Caco-2 (cell line): Measurements from ENCODE around the gene BRINP2. TPM values are rescaled to one million over a fixed set of nuclear protein-coding genes. Genes with fewer than 3 reads are reported as not detected.

ENCODE experiments used
- BruUV-seq: library from RNA; stranded (reverse); fragments of 400-500 nt; replicated peaks from 2 replicates; lab custom pipeline; 2021; lab: Mats Ljungman, UMichigan
- CTCF ChIA-PET: fragments of 300-600 bp; sonication (Branson Sonifier 250); formaldehyde crosslinking; loops from one replicate; lab custom pipeline; 2022; ENCODE audit warnings: antibody characterized with exemption; lab: Charles Lee
- POLR2A ChIA-PET: fragments of 300-600 bp; sonication (Branson Sonifier 250); formaldehyde crosslinking; loops from one replicate; lab custom pipeline; 2022; ENCODE audit warnings: antibody characterized with exemption; lab: Charles Lee
- DNase-seq, 2 experiments: peaks; one replicate each; pipeline versions ENCODE4 v3.0.0 to v3.0.0-alpha.2; 2020 to 2022
- H3K27me3 ChIP-seq: replicated peaks from 2 replicates; pipeline ENCODE4 v1.6.0; 2011; ENCODE audit warnings: low read length; ENCODE audit not compliant: control insufficient read depth, insufficient read depth
- H3K36me3 ChIP-seq: 2 replicates; pipeline ENCODE4 v1.5.1; 2011; ENCODE audit warnings: low read length; ENCODE audit not compliant: control insufficient read depth, insufficient read depth
- H3K4me1 ChIP-seq: fragments of 250-450 bp; sonication (Bioruptor Pico); 2 replicates; pipeline ENCODE4 v1.5.1; 2020; ENCODE audit warnings: mild to moderate bottlenecking
- H3K4me3 ChIP-seq: 2 replicates; pipeline ENCODE4 v1.5.1; 2011; ENCODE audit warnings: low read depth, mild to moderate bottlenecking, control low read depth, low read length
- H3K9me3 ChIP-seq: fragments of 250-450 bp; sonication (Bioruptor Pico); 2 replicates; pipeline ENCODE4 v1.5.1; 2020; ENCODE audit warnings: mild to moderate bottlenecking, moderate library complexity
- H3K27ac Mint-ChIP-seq: one replicate; pipeline ENCODE4 v1.8.0; 2022; ENCODE audit warnings: mixed read lengths; ENCODE audit not compliant: unreplicated experiment
- H3K27me3 Mint-ChIP-seq: one replicate; pipeline ENCODE4 v1.8.0; 2022; ENCODE audit warnings: mixed read lengths; ENCODE audit not compliant: insufficient read depth, unreplicated experiment
- H3K36me3 Mint-ChIP-seq: one replicate; pipeline ENCODE4 v1.8.0; 2022; ENCODE audit warnings: mild to moderate bottlenecking, mixed read lengths; ENCODE audit not compliant: insufficient read depth, unreplicated experiment
- H3K4me1 Mint-ChIP-seq: one replicate; pipeline ENCODE4 v1.8.0; 2022; ENCODE audit warnings: low read depth, mixed read lengths; ENCODE audit not compliant: unreplicated experiment
- H3K4me3 Mint-ChIP-seq: one replicate; pipeline ENCODE4 v1.8.0; 2022; ENCODE audit warnings: mild to moderate bottlenecking, moderate library complexity, mixed read lengths; ENCODE audit not compliant: unreplicated experiment
- H3K9me3 Mint-ChIP-seq: one replicate; pipeline ENCODE4 v1.8.0; 2022; ENCODE audit warnings: mixed read lengths; ENCODE audit not compliant: unreplicated experiment
- intact Hi-C: fragments of 100-400 bp; cut with micrococcal nuclease; formaldehyde crosslinking; loops from one replicate; pipeline ENCODE4 v1.10.0; 2022; ENCODE audit not compliant: unreplicated experiment
- total RNA-seq: library from RNA; stranded (reverse); gene quantifications from 2 replicates; pipeline ENCODE4 v1.2.3, GENCODE V29; 2022
- TF ChIP-seq, protein P1 (sequence below), 2 experiments: fragments of 200-600 bp in 1 of 2; IDR thresholded peaks; 1 replicate in 1 of 2; 2 replicates in 1 of 2; pipeline versions ENCODE4 v1.5.1 to v1.8.0; 2011 to 2022; ENCODE audit warnings: antibody characterized with exemption in 1 of 2, control low read depth in 1 of 2, inconsistent platforms in 1 of 2, low read depth in 1 of 2, low read length in 1 of 2, mild to moderate bottlenecking in 1 of 2, moderate library complexity in 1 of 2; ENCODE audit not compliant: insufficient read depth in 1 of 2, severe bottlenecking in 1 of 2, unreplicated experiment in 1 of 2

The BRINP2 gene
- total RNA-seq, 1 experiment from 2014 or later: not detected

DNA sequence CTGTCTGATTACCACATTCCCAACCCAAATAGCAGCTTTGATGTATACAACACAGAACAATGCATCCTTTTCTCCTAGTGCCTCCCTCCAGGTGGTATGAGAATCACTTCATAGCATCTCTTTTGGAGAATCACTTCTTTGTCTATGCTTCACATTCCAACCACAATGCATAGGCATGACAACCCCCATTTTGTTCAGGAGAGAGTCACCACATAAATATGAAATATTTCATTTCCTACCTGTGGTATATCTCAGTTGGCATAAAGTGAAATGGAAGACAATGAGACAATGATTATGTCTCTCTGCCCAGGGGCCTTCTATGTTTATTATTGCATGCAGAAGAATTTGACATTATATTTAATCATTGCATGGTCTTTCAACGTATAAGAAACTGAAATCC lies 112.2 kb downstream of the BRINP2 start:
- H3K9me3 Mint-ChIP-seq: no peaks in the 10 kb centered on the region
- no peak overlapping the region for H3K27ac Mint-ChIP-seq
- Histone ChIP-seq H3K9me3 (no peaks in the 10 kb centered on the region), H3K4me1 (no peaks in the 10 kb centered on the region), H3K36me3 (no peaks in the 10 kb centered on the region), H3K27me3 (no peaks in the 10 kb centered on the region), H3K4me3 (no peak overlapping the region)
- ChIA-PET CTCF (no interaction called here), POLR2A (no interaction called here)
- no peaks in the 10 kb centered on the region for H3K36me3 Mint-ChIP-seq
- TF ChIP-seq, protein P1, sequence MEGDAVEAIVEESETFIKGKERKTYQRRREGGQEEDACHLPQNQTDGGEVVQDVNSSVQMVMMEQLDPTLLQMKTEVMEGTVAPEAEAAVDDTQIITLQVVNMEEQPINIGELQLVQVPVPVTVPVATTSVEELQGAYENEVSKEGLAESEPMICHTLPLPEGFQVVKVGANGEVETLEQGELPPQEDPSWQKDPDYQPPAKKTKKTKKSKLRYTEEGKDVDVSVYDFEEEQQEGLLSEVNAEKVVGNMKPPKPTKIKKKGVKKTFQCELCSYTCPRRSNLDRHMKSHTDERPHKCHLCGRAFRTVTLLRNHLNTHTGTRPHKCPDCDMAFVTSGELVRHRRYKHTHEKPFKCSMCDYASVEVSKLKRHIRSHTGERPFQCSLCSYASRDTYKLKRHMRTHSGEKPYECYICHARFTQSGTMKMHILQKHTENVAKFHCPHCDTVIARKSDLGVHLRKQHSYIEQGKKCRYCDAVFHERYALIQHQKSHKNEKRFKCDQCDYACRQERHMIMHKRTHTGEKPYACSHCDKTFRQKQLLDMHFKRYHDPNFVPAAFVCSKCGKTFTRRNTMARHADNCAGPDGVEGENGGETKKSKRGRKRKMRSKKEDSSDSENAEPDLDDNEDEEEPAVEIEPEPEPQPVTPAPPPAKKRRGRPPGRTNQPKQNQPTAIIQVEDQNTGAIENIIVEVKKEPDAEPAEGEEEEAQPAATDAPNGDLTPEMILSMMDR (IDR thresholded peaks at IDR 0.05; ENCODE audit: insufficient read depth in 1 of 2, low read depth in 1 of 2, low read length in 1 of 2, severe bottlenecking in 1 of 2, unreplicated experiment in 1 of 2): no peak
- intact Hi-C loops: no loop called here
- H3K4me3 Mint-ChIP-seq: no peak overlapping the region
- DNase-seq: no peak
- BruUV-seq: no TSS peak
- H3K4me1 Mint-ChIP-seq: no peaks in the 10 kb centered on the region
- H3K27me3 Mint-ChIP-seq: peaks cover 6% of the 10 kb centered on the region

DNA sequence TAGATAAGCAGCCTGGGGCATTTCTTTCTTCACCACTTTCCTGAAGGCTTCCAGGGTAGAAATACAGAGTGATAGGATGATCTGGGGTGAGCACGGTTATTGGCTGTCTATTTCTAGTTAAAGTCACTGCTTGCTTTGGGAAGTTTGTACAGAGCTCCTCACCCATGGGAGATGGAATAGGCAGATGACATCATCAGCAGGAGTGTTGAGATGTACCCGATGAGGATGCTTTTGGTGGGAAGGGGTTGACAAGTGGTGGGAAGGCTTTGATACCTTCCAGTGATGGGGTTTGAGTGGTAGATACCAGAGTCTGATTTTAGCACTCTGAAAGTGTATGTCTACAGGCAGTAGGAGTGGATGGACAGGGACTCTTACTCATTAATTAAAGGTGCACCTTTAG lies 112.6 kb downstream of the BRINP2 start:
- ChIA-PET POLR2A (no interaction called here), CTCF (no interaction called here)
- H3K4me1 Mint-ChIP-seq: no peaks in the 10 kb centered on the region
- H3K4me3 Mint-ChIP-seq: no peak overlapping the region
- DNase-seq: no peak
- no peak overlapping the region for H3K4me3 ChIP-seq
- TF ChIP-seq, protein P1 (IDR thresholded peaks at IDR 0.05; ENCODE audit: insufficient read depth in 1 of 2, low read depth in 1 of 2, low read length in 1 of 2, severe bottlenecking in 1 of 2, unreplicated experiment in 1 of 2): no peak
- H3K36me3 Mint-ChIP-seq: no peaks in the 10 kb centered on the region
- H3K9me3 Mint-ChIP-seq: no peaks in the 10 kb centered on the region
- H3K27me3 ChIP-seq: no peaks in the 10 kb centered on the region
- no peaks in the 10 kb centered on the region for H3K4me1 ChIP-seq
- H3K27ac Mint-ChIP-seq: no peak overlapping the region
- intact Hi-C loops: no loop called here
- H3K36me3 ChIP-seq: no peaks in the 10 kb centered on the region
- BruUV-seq: no TSS peak
- no peaks in the 10 kb centered on the region for H3K9me3 ChIP-seq
- peaks cover 6% of the 10 kb centered on the region for H3K27me3 Mint-ChIP-seq

DNA sequence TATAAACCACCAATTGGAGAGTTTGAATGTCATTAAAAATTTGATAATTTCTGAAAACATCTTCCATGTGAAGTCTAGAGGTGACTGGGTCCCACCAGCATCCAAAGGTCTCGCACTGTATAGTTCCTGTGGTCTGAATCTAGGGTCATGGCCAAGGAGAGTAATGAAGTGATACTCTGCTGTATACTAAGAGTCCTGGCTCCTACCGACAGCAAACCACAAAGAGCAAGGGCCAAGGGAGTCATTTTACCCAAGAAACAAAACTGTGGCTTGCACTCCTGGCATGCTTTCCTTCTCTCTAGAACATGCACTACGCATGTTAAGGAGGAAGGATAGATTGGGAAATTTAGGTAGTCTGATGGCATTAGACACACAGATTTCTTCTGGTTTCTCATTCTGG lies 115.6 kb downstream of the BRINP2 start:
- no peaks in the 10 kb centered on the region for H3K27me3 ChIP-seq
- Mint-ChIP-seq H3K27ac (no peak overlapping the region), H3K4me3 (no peak overlapping the region), H3K36me3 (no peaks in the 10 kb centered on the region), H3K9me3 (no peaks in the 10 kb centered on the region), H3K27me3 (peaks cover 2% of the 10 kb centered on the region), H3K4me1 (no peaks in the 10 kb centered on the region)
- H3K9me3 ChIP-seq: no peaks in the 10 kb centered on the region
- no peaks in the 10 kb centered on the region for H3K36me3 ChIP-seq
- POLR2A ChIA-PET: no interaction called here
- H3K4me3 ChIP-seq: no peak overlapping the region
- no peaks in the 10 kb centered on the region for H3K4me1 ChIP-seq
- DNase-seq: no peak
- intact Hi-C loops: no loop called here
- CTCF ChIA-PET: no interaction called here
- TF ChIP-seq, protein P1 (IDR thresholded peaks at IDR 0.05; ENCODE audit: insufficient read depth in 1 of 2, low read depth in 1 of 2, low read length in 1 of 2, severe bottlenecking in 1 of 2, unreplicated experiment in 1 of 2): no peak
- BruUV-seq: no TSS peak
